ENCODE measurements around the gene TNFAIP8L3.

The TNFAIP8L3 gene

GRCh38 chr15:51065261-51065660 is 29.4 kb downstream of the TNFAIP8L3 start:
- Histone ChIP-seq H3K79me2 (ENCODE audit: insufficient read depth, low read length) (no peaks in the 10 kb centered on the region), H3K9me2 (replicated peaks; ENCODE audit: insufficient read depth, low read length) (no peaks in the 10 kb centered on the region), H3K27ac (ENCODE audit: low read depth, low read length) (no peak overlapping the region), H3F3A (ENCODE audit: insufficient read depth) (no peaks in the 10 kb centered on the region), H4K20me1 (ENCODE audit: low read depth, low read length) (no peaks in the 10 kb centered on the region), H3K36me3 (ENCODE audit: low read length) (no peaks in the 10 kb centered on the region), H3K27me3 (ENCODE audit: low read length) (no peaks in the 10 kb centered on the region), H3K4me2 (ENCODE audit: low read depth, low read length, poor library complexity, severe bottlenecking) (no peak overlapping the region), H3K9ac (ENCODE audit: low read length) (no peak overlapping the region), H2AFZ (ENCODE audit: low read depth, low read length, severe bottlenecking) (no peak overlapping the region), H3K9me3 (ENCODE audit: insufficient read depth, low read length) (no peaks in the 10 kb centered on the region), H3K4me3 (ENCODE audit: insufficient read depth, low read length, poor library complexity, severe bottlenecking) (no peak overlapping the region)
- TF ChIP-seq CTCF (IDR thresholded peaks at IDR 0.05; ENCODE audit: insufficient read depth, low read length, poor library complexity, severe bottlenecking) (no peak), EZH2phosphoT487 (conservative IDR thresholded peaks at IDR 0.05; ENCODE audit: low read length) (no peak)

GRCh38 chr15:51062736-51063135 is 32.0 kb downstream of the TNFAIP8L3 start:
- no peaks in the 10 kb centered on the region for H4K20me1 ChIP-seq (ENCODE audit: low read depth, low read length)
- H3K4me2 ChIP-seq (ENCODE audit: low read depth, low read length, poor library complexity, severe bottlenecking), result no peak overlapping the region
- no peaks in the 10 kb centered on the region for H3K79me2 ChIP-seq (ENCODE audit: insufficient read depth, low read length)
- no peaks in the 10 kb centered on the region for H3K9me3 ChIP-seq (ENCODE audit: insufficient read depth, low read length)
- no peak overlapping the region for H3K27ac ChIP-seq (ENCODE audit: low read depth, low read length)
- no peaks in the 10 kb centered on the region for H3K9me2 ChIP-seq (replicated peaks; ENCODE audit: insufficient read depth, low read length)
- H3K27me3 ChIP-seq (ENCODE audit: low read length), result no peaks in the 10 kb centered on the region
- no peaks in the 10 kb centered on the region for H3F3A ChIP-seq (ENCODE audit: insufficient read depth)
- H3K4me3 ChIP-seq (ENCODE audit: insufficient read depth, low read length, poor library complexity, severe bottlenecking), result no peak overlapping the region
- H3K9ac ChIP-seq (ENCODE audit: low read length), result no peak overlapping the region
- TF ChIP-seq CTCF (IDR thresholded peaks at IDR 0.05; ENCODE audit: insufficient read depth, low read length, poor library complexity, severe bottlenecking), result no peak
- no peak for TF ChIP-seq EZH2phosphoT487 (conservative IDR thresholded peaks at IDR 0.05; ENCODE audit: low read length)
- no peaks in the 10 kb centered on the region for H3K36me3 ChIP-seq (ENCODE audit: low read length)
- no peak overlapping the region for H2AFZ ChIP-seq (ENCODE audit: low read depth, low read length, severe bottlenecking)

GRCh38 chr15:51060030-51060673 is 34.6 kb downstream of the TNFAIP8L3 start:
- Histone ChIP-seq H3K79me2 (ENCODE audit: insufficient read depth, low read length) (no peaks in the 10 kb centered on the region), H3K27me3 (ENCODE audit: low read length) (no peaks in the 10 kb centered on the region), H3K36me3 (ENCODE audit: low read length) (no peaks in the 10 kb centered on the region), H4K20me1 (ENCODE audit: low read depth, low read length) (no peaks in the 10 kb centered on the region), H3K9me3 (ENCODE audit: insufficient read depth, low read length) (no peaks in the 10 kb centered on the region), H3K4me2 (ENCODE audit: low read depth, low read length, poor library complexity, severe bottlenecking) (no peak overlapping the region), H2AFZ (ENCODE audit: low read depth, low read length, severe bottlenecking) (no peak overlapping the region), H3K9me2 (replicated peaks; ENCODE audit: insufficient read depth, low read length) (no peaks in the 10 kb centered on the region), H3K9ac (ENCODE audit: low read length) (no peak overlapping the region), H3K27ac (ENCODE audit: low read depth, low read length) (no peak overlapping the region), H3K4me3 (ENCODE audit: insufficient read depth, low read length, poor library complexity, severe bottlenecking) (no peak overlapping the region), H3F3A (ENCODE audit: insufficient read depth) (no peaks in the 10 kb centered on the region)
- TF ChIP-seq EZH2phosphoT487 (conservative IDR thresholded peaks at IDR 0.05; ENCODE audit: low read length), result no peak
- no peak for TF ChIP-seq CTCF (IDR thresholded peaks at IDR 0.05; ENCODE audit: insufficient read depth, low read length, poor library complexity, severe bottlenecking)

Data from SU-DHL-6 (cell line).